IMR-90 (cell line): ENCODE measurements around the gene MAD2L2. TPM values are rescaled to one million over a fixed set of nuclear protein-coding genes. Genes with fewer than 3 reads are reported as not detected.

Experiments used
- ATAC-seq: fragments of 200-7000 bp; cut with Tn5 transposase; 2 replicates; pipeline ENCODE4 v1.9.1; 2020; ENCODE audit warnings: low read depth, mild to moderate bottlenecking, moderate library complexity
- BruUV-seq: library from RNA; stranded (reverse); fragments of 400-500 nt; replicated peaks from 2 replicates; lab custom pipeline; 2021; lab: Mats Ljungman, UMichigan
- CTCF ChIA-PET: fragments of 300-600 bp; formaldehyde crosslinking; extraction: SDS; loops from one replicate; lab custom pipeline; 2021; ENCODE audit warnings: antibody characterized with exemption; lab: Yijun Ruan, JAX
- POLR2A ChIA-PET: fragments of 300-600 bp; sonication (Branson Sonifier 250); formaldehyde crosslinking; loops from one replicate; lab custom pipeline; 2022; ENCODE audit warnings: antibody characterized with exemption; ENCODE audit not compliant: unreplicated experiment; lab: Charles Lee
- DNase-seq: peaks from one replicate; pipeline ENCODE4 v3.0.0; 2013
- H2AFZ ChIP-seq: replicated peaks from 2 replicates; pipeline ENCODE3; 2013; ENCODE audit warnings: low read length, mild to moderate bottlenecking; ENCODE audit not compliant: poor library complexity
- H2AK5ac ChIP-seq: 2 replicates; pipeline ENCODE4 v1.6.1; 2013; ENCODE audit warnings: low read depth, low read length, inconsistent platforms
- H2AK9ac ChIP-seq: replicated peaks from 2 replicates; pipeline ENCODE3; 2013; ENCODE audit warnings: mild to moderate bottlenecking, low read depth, low read length, moderate library complexity; ENCODE audit not compliant: poor library complexity
- H2BK120ac ChIP-seq: 2 replicates; pipeline ENCODE4 v1.6.1; 2013; ENCODE audit warnings: low read depth, low read length, inconsistent platforms
- H2BK15ac ChIP-seq: 3 replicates; pipeline ENCODE4 v1.6.1; 2013; ENCODE audit warnings: low read depth, low read length, inconsistent platforms
- H2BK20ac ChIP-seq: 2 replicates; pipeline ENCODE4 v1.6.1; 2013; ENCODE audit warnings: low read depth, mild to moderate bottlenecking, inconsistent platforms, low read length, moderate library complexity
- H2BK5ac ChIP-seq: 2 replicates; pipeline ENCODE4 v1.6.1; 2013; ENCODE audit warnings: mild to moderate bottlenecking, low read depth, low read length, inconsistent platforms; ENCODE audit not compliant: poor library complexity, severe bottlenecking
- H3K14ac ChIP-seq: replicated peaks from 2 replicates; pipeline ENCODE4 v1.6.1; 2013; ENCODE audit warnings: low read depth, low read length, inconsistent platforms
- H3K18ac ChIP-seq: 2 replicates; pipeline ENCODE4 v1.6.1; 2013; ENCODE audit warnings: low read depth, low read length, control low read depth
- H3K23ac ChIP-seq: 2 replicates; pipeline ENCODE4 v1.6.1; 2013; ENCODE audit warnings: low read depth, low read length, inconsistent platforms
- H3K27ac ChIP-seq: 2 replicates; pipeline ENCODE4 v1.5.1; 2013; ENCODE audit warnings: mild to moderate bottlenecking, control low read depth, low read length; ENCODE audit not compliant: insufficient read depth
- H3K27me3 ChIP-seq: 2 replicates; pipeline ENCODE4 v1.6.1; 2013; ENCODE audit warnings: low read length; ENCODE audit not compliant: control insufficient read depth, insufficient read depth
- H3K36me3 ChIP-seq: 2 replicates; pipeline ENCODE4 v1.6.1; 2013; ENCODE audit warnings: low read length, mixed read lengths; ENCODE audit not compliant: control insufficient read depth, insufficient read depth
- H3K4ac ChIP-seq: 2 replicates; pipeline ENCODE4 v1.6.1; 2013; ENCODE audit warnings: low read depth, low read length, inconsistent platforms
- H3K4me1 ChIP-seq: 2 replicates; pipeline ENCODE4 v1.6.1; 2013; ENCODE audit warnings: low read length, mixed read lengths; ENCODE audit not compliant: control insufficient read depth, insufficient read depth
- H3K4me2 ChIP-seq: 2 replicates; pipeline ENCODE4 v1.6.1; 2013; ENCODE audit warnings: low read depth, mild to moderate bottlenecking, control low read depth, low read length, moderate library complexity
- H3K4me3 ChIP-seq: 2 replicates; pipeline ENCODE4 v1.5.1; 2013; ENCODE audit warnings: low read depth, mild to moderate bottlenecking, control low read depth, low read length, moderate library complexity; ENCODE audit not compliant: insufficient read depth
- H3K56ac ChIP-seq: 2 replicates; pipeline ENCODE4 v1.6.1; 2013; ENCODE audit warnings: low read length, inconsistent platforms; ENCODE audit not compliant: insufficient read depth; ENCODE audit errors: extremely low read depth
- H3K79me1 ChIP-seq, 2 experiments: 2 replicates each; pipeline ENCODE4 v1.6.1; 2013; ENCODE audit warnings: low read length in 2 of 2, inconsistent platforms in 1 of 2, low read depth in 1 of 2
- H3K9ac ChIP-seq: 2 replicates; pipeline ENCODE4 v1.6.1; 2013; ENCODE audit warnings: low read depth, low read length, control low read depth
- H3K9me1 ChIP-seq: 2 replicates; pipeline ENCODE4 v1.6.1; 2013; ENCODE audit warnings: low read length, inconsistent platforms; ENCODE audit not compliant: insufficient read depth
- H3K9me3 ChIP-seq: 2 replicates; pipeline ENCODE4 v1.6.1; 2013; ENCODE audit warnings: low read length; ENCODE audit not compliant: control insufficient read depth, insufficient read depth
- H4K20me1 ChIP-seq: 2 replicates; pipeline ENCODE4 v1.6.1; 2013; ENCODE audit warnings: low read length, inconsistent platforms; ENCODE audit not compliant: insufficient read depth
- H4K5ac ChIP-seq: 2 replicates; pipeline ENCODE4 v1.6.1; 2013; ENCODE audit warnings: mild to moderate bottlenecking, low read depth, low read length, control low read depth
- H4K8ac ChIP-seq, 2 experiments: 2 replicates each; pipeline ENCODE4 v1.6.1; 2013; ENCODE audit warnings: low read depth in 2 of 2, low read length in 2 of 2, control low read depth in 1 of 2, inconsistent platforms in 1 of 2
- H4K91ac ChIP-seq: 2 replicates; pipeline ENCODE4 v1.6.1; 2013; ENCODE audit warnings: low read depth, low read length, inconsistent platforms; ENCODE audit not compliant: insufficient read depth
- BHLHE40 ChIP-seq: fragments of 150-350 bp; IDR thresholded peaks from 2 replicates; pipeline ENCODE4 v1.6.1; 2016; ENCODE audit warnings: mild to moderate bottlenecking, low read depth, low read length
- POLR2A ChIP-seq: IDR thresholded peaks from 2 replicates; pipeline ENCODE4 v1.6.1; 2012; ENCODE audit warnings: mild to moderate bottlenecking, low read depth, low read length
- RCOR1 ChIP-seq: IDR thresholded peaks from 2 replicates; pipeline ENCODE4 v1.6.1; 2012; ENCODE audit warnings: mild to moderate bottlenecking, low read length, improper control_type of control experiment; ENCODE audit not compliant: insufficient replicate concordance
- WGBS, 2 experiments: methylation state at CpG; one replicate each; pipeline versions ENCODE4 v1.1.5 to v1.1.7; 2013; ENCODE audit warnings: missing lambda C conversion rate in 2 of 2; ENCODE audit not compliant: insufficient read length in 1 of 2; ENCODE audit errors: extremely low coverage in 2 of 2; 5-methylcytosine and 5-hydroxymethylcytosine counted together
- dilution Hi-C: fragments of 300-500 bp; cut with HindIII; formaldehyde crosslinking; loops from one replicate; pipeline ENCODE4 v1.14.3; 2018; ENCODE audit warnings: low sequenced_read_pairs; ENCODE audit not compliant: unreplicated experiment
- in situ Hi-C: fragments of 300-500 bp; cut with MboI; formaldehyde crosslinking; loops from 3 replicates; pipeline ENCODE4 v1.14.3; 2019; ENCODE audit warnings: low sequenced_read_pairs, inconsistent platforms, mixed read lengths
- intact Hi-C: fragments of 100-400 bp; cut with micrococcal nuclease; formaldehyde crosslinking; loops from 2 replicates; pipeline ENCODE4 v1.10.0; 2022
- polyA plus RNA-seq, 3 experiments: library from polyadenylated mRNA; depleted of rRNA; stranded (reverse); fragments of >200 nt; gene quantifications; 2 replicates each; pipeline ENCODE4 v1.2.3, GENCODE V29; 2012; ENCODE audit warnings: low replicate concordance in 1 of 3
- total RNA-seq: library from RNA; depleted of rRNA; stranded (reverse); fragments of >200 nt; gene quantifications from 2 replicates; pipeline ENCODE4 v1.2.3, GENCODE V29; 2012

Gene MAD2L2
- total and polyA plus RNA-seq, 2 of the 4 experiments (the other 2 are of a cell fraction), result 44.6 to 70.9 TPM

GRCh38 chr1:11703357-11704193 lies 22.6 kb upstream of the MAD2L2 start:
- no peak overlapping the region for H2AK5ac ChIP-seq
- no peak for DNase-seq
- H3K56ac ChIP-seq, result no peak overlapping the region
- peaks cover 4% of the 10 kb centered on the region for H3K9me1 ChIP-seq
- H2BK20ac ChIP-seq, result no peak overlapping the region
- no peak overlapping the region for H3K9ac ChIP-seq
- H4K8ac ChIP-seq, result no peak overlapping the region
- H2BK5ac ChIP-seq, result no peak overlapping the region
- H4K91ac ChIP-seq, result no peak overlapping the region
- no peak overlapping the region for H2AK9ac ChIP-seq
- no peaks in the 10 kb centered on the region for H3K79me1 ChIP-seq
- no peak overlapping the region for H3K4me2 ChIP-seq
- no TSS peak for BruUV-seq
- no peak; the same call in 1 of the 2 replicates for ATAC-seq
- ChIA-PET CTCF (no interaction called here), POLR2A (no interaction called here)
- no peak overlapping the region for H4K5ac ChIP-seq
- no peaks in the 10 kb centered on the region; the same call in 1 of the 2 replicates for H3K4me1 ChIP-seq
- no peak overlapping the region for H2BK120ac ChIP-seq
- no peak overlapping the region for H3K14ac ChIP-seq
- H4K20me1 ChIP-seq, result no peaks in the 10 kb centered on the region
- 71% methylated on average over 1 of the region's 8 CpGs; no CpG with 5 or more reads in 1 of the 2 experiments for WGBS, 2 experiments
- peaks cover 59% of the 10 kb centered on the region for H3K27me3 ChIP-seq
- intact Hi-C loops, result no loop called here
- dilution Hi-C loops, result no loop called here
- H3K27ac ChIP-seq, result no peak overlapping the region
- H3K23ac ChIP-seq, result no peak overlapping the region
- no peaks in the 10 kb centered on the region for H3K9me3 ChIP-seq
- no peak overlapping the region for H2AFZ ChIP-seq
- no peak overlapping the region for H3K4me3 ChIP-seq
- TF ChIP-seq BHLHE40 (no peak), RCOR1 (no peak), POLR2A (no peak)
- no peak overlapping the region for H3K4ac ChIP-seq
- no peak overlapping the region for H3K18ac ChIP-seq
- no peaks in the 10 kb centered on the region for H3K36me3 ChIP-seq
- H2BK15ac ChIP-seq, result no peak overlapping the region
- in situ Hi-C loops, result no loop called here
